CD8-positive, alpha-beta memory T cell (primary cell): ENCODE measurements around the gene ASCC3. TPM values are rescaled to one million over a fixed set of nuclear protein-coding genes. Genes with fewer than 3 reads are reported as not detected.

Experiments
- CTCF ChIA-PET: fragments of 350-600 bp; sonication (Branson Sonifier 250); formaldehyde crosslinking; loops from one replicate; lab custom pipeline; 2021; ENCODE audit warnings: antibody characterized with exemption; lab: Charles Lee
- POLR2A ChIA-PET: fragments of 350-600 bp; sonication (Branson Sonifier 250); formaldehyde crosslinking; loops from one replicate; lab custom pipeline; 2021; ENCODE audit warnings: antibody characterized with exemption; lab: Charles Lee
- DNase-seq, 5 donors: peaks; one replicate each; pipeline versions ENCODE4 v3.0.0 to v3.0.0-alpha.2; 2020 to 2022; ENCODE audit warnings: mixed read lengths in 1 of 5
- H3K27ac ChIP-seq: one replicate; pipeline ENCODE4 v1.7.0; 2013; ENCODE audit warnings: low read depth, mild to moderate bottlenecking, low read length, moderate library complexity
- H3K27me3 ChIP-seq: 2 replicates; pipeline ENCODE4 v1.7.0; 2013; ENCODE audit warnings: low read length, mild to moderate bottlenecking; ENCODE audit not compliant: insufficient read depth, poor library complexity, severe bottlenecking
- H3K36me3 ChIP-seq: 2 replicates; pipeline ENCODE4 v1.7.0; 2013; ENCODE audit warnings: mild to moderate bottlenecking, low read length, moderate library complexity; ENCODE audit not compliant: insufficient read depth
- H3K4me1 ChIP-seq: 2 replicates; pipeline ENCODE4 v1.7.0; 2013; ENCODE audit warnings: mild to moderate bottlenecking, low read length, moderate library complexity; ENCODE audit not compliant: insufficient read depth
- H3K4me3 ChIP-seq: 2 replicates; pipeline ENCODE4 v1.7.0; 2013; ENCODE audit warnings: mild to moderate bottlenecking, low read length
- H3K9me3 ChIP-seq: 2 replicates; pipeline ENCODE4 v1.7.0; 2013; ENCODE audit warnings: mild to moderate bottlenecking, low read length
- H3K27ac Mint-ChIP-seq, 8 donors: one replicate each; pipeline ENCODE4 v1.8.0; 2020 to 2021; ENCODE audit warnings: mixed read lengths in 8 of 8, mild to moderate bottlenecking in 6 of 8, inconsistent platforms in 3 of 8, moderate library complexity in 3 of 8
- H3K27me3 Mint-ChIP-seq, 2 donors: one replicate each; pipeline ENCODE4 v1.8.0; 2020 to 2021; ENCODE audit warnings: mixed read lengths in 2 of 2, mild to moderate bottlenecking in 1 of 2, moderate library complexity in 1 of 2
- H3K36me3 Mint-ChIP-seq, 3 donors: one replicate each; pipeline ENCODE4 v1.8.0; 2020 to 2021; ENCODE audit warnings: mixed read lengths in 3 of 3, inconsistent platforms in 1 of 3, mild to moderate bottlenecking in 1 of 3
- H3K4me1 Mint-ChIP-seq, 3 donors: one replicate each; pipeline ENCODE4 v1.8.0; 2020 to 2021; ENCODE audit warnings: mixed read lengths in 3 of 3, inconsistent platforms in 1 of 3, mild to moderate bottlenecking in 1 of 3
- H3K4me3 Mint-ChIP-seq, 7 donors: one replicate each; pipeline ENCODE4 v1.8.0; 2020 to 2021; ENCODE audit warnings: mixed read lengths in 7 of 7, mild to moderate bottlenecking in 6 of 7, moderate library complexity in 4 of 7, inconsistent platforms in 2 of 7
- H3K9me3 Mint-ChIP-seq, 5 donors: one replicate each; pipeline ENCODE4 v1.8.0; 2020 to 2022; ENCODE audit warnings: mixed read lengths in 5 of 5, mild to moderate bottlenecking in 3 of 5, moderate library complexity in 2 of 5, inconsistent platforms in 1 of 5
- polyA plus RNA-seq: library from polyadenylated mRNA; unstranded; fragments of 300-500 nt; fragmentation: Illumina TruSeq; gene quantifications from one replicate; pipeline ENCODE4 v1.2.3, GENCODE V29; 2021
- total RNA-seq, 2 experiments: library from RNA; stranded (reverse); gene quantifications; one replicate each; pipeline ENCODE4 v1.2.3, GENCODE V29; 2021

The ASCC3 gene
- total and polyA plus RNA-seq, 3 experiments from 2014 or later = 26.8 to 65.1 (median 64.0) TPM

- POLR2A ChIA-PET = no interaction called here
- H3K4me3 Mint-ChIP-seq = peak overlapping the region in 5 of 7 donors; percentile 27 to 69 (median 51)
- no peaks in the 10 kb centered on the region for H3K9me3 ChIP-seq
- H3K27me3 Mint-ChIP-seq = peaks cover 87 to 92% of the 10 kb centered on the region in 2 donors
- H3K4me1 ChIP-seq = no peaks in the 10 kb centered on the region
- CTCF ChIA-PET = interaction anchor here (0.9 kb wide), 1 partner anchor 8 kb away, joined by 3 read pairs; no protein-coding TSS in a partner anchor
- no peaks in the 10 kb centered on the region for H3K36me3 ChIP-seq
- peak overlapping the region in 2 of 8 donors; percentile 71 to 84 for H3K27ac Mint-ChIP-seq
- DNase-seq = no peak
- peaks cover 25 to 53% (median 38%) of the 10 kb centered on the region in 5 donors for H3K9me3 Mint-ChIP-seq
- no peak overlapping the region for H3K4me3 ChIP-seq
- peaks cover 81% of the 10 kb centered on the region for H3K27me3 ChIP-seq
- H3K36me3 Mint-ChIP-seq = peaks cover 0 to 12% (median 1%) of the 10 kb centered on the region in 3 donors
- H3K27ac ChIP-seq = no peak overlapping the region
- H3K4me1 Mint-ChIP-seq = peaks cover 22 to 36% (median 25%) of the 10 kb centered on the region in 3 donors
These were observed 415.3 kb downstream of the ASCC3 start for GRCh38 chr6:100465701-100466409.

GRCh38 chr6:100464903-100465700 is 416.0 kb downstream of the ASCC3 start, which contains the start of gene SIM1:
Gene SIM1 (minus strand): TSS chr6:100464921. CDS start chr6:100463468, 1,453 bp downstream.
- H3K4me3 Mint-ChIP-seq = peak within 1 kb of the TSS; percentile 27 to 69 (median 51)
- Histone ChIP-seq H3K36me3 (no peaks in the 10 kb centered on the region), H3K9me3 (no peaks in the 10 kb centered on the region), H3K27ac (no peak within 1 kb of the TSS), H3K4me1 (no peaks in the 10 kb centered on the region), H3K4me3 (no peak within 1 kb of the TSS), H3K27me3 (peaks cover 80% of the 10 kb centered on the region)
- POLR2A ChIA-PET = no interaction called here
- H3K9me3 Mint-ChIP-seq = peaks cover 25 to 56% (median 42%) of the 10 kb centered on the region in 5 donors
- H3K4me1 Mint-ChIP-seq = peaks cover 22 to 36% (median 28%) of the 10 kb centered on the region in 3 donors
- CTCF ChIA-PET = interaction anchor here (0.9 kb wide), 1 partner anchor 9 kb away, joined by 3 read pairs; no protein-coding TSS in a partner anchor
- peaks cover 0 to 12% (median 1%) of the 10 kb centered on the region in 3 donors for H3K36me3 Mint-ChIP-seq
- peaks cover 81 to 89% of the 10 kb centered on the region in 2 donors for H3K27me3 Mint-ChIP-seq
- no peak for DNase-seq
- H3K27ac Mint-ChIP-seq = peak within 1 kb of the TSS in 2 of 8 donors; percentile 71 to 84

- Histone ChIP-seq H3K27me3 (peaks cover 78% of the 10 kb centered on the region), H3K27ac (no peak overlapping the region), H3K9me3 (no peaks in the 10 kb centered on the region), H3K4me3 (no peak overlapping the region), H3K4me1 (no peaks in the 10 kb centered on the region), H3K36me3 (no peaks in the 10 kb centered on the region)
- Mint-ChIP-seq H3K36me3 (peaks cover 0 to 13% (median 1%) of the 10 kb centered on the region in 3 donors), H3K27me3 (peaks cover 74 to 89% of the 10 kb centered on the region in 2 donors), H3K4me1 (peaks cover 22 to 36% (median 28%) of the 10 kb centered on the region in 3 donors), H3K27ac (no peak overlapping the region), H3K9me3 (peaks cover 33 to 64% (median 49%) of the 10 kb centered on the region in 5 donors), H3K4me3 (no peak overlapping the region)
- ChIA-PET POLR2A (no interaction called here), CTCF (no interaction called here)
- no peak for DNase-seq
These were observed 416.8 kb downstream of the ASCC3 start for GRCh38 chr6:100464162-100464851.

- CTCF ChIA-PET = no interaction called here
- no peaks in the 10 kb centered on the region for H3K36me3 ChIP-seq
- no peak overlapping the region for H3K27ac ChIP-seq
- no peak for DNase-seq
- peaks cover 69 to 93% of the 10 kb centered on the region in 2 donors for H3K27me3 Mint-ChIP-seq
- H3K9me3 ChIP-seq = no peaks in the 10 kb centered on the region
- no peak overlapping the region for H3K4me3 ChIP-seq
- peak overlapping the region in 4 of 7 donors; percentile 4 to 35 (median 18) for H3K4me3 Mint-ChIP-seq
- H3K4me1 ChIP-seq = no peaks in the 10 kb centered on the region
- H3K27me3 ChIP-seq = peaks cover 80% of the 10 kb centered on the region
- peaks cover 22 to 36% (median 28%) of the 10 kb centered on the region in 3 donors for H3K4me1 Mint-ChIP-seq
- peaks cover 0 to 16% (median 1%) of the 10 kb centered on the region in 3 donors for H3K36me3 Mint-ChIP-seq
- H3K9me3 Mint-ChIP-seq = peaks cover 39 to 70% (median 55%) of the 10 kb centered on the region in 5 donors
- peak overlapping the region in 2 of 8 donors; percentile 59 to 68 for H3K27ac Mint-ChIP-seq
- POLR2A ChIA-PET = no interaction called here
These were observed 417.4 kb downstream of the ASCC3 start for GRCh38 chr6:100463630-100464161.

- Histone ChIP-seq H3K27ac (no peak overlapping the region), H3K9me3 (no peaks in the 10 kb centered on the region), H3K27me3 (peaks cover 84% of the 10 kb centered on the region), H3K4me3 (no peak overlapping the region), H3K4me1 (no peaks in the 10 kb centered on the region), H3K36me3 (no peaks in the 10 kb centered on the region)
- POLR2A ChIA-PET = no interaction called here
- Mint-ChIP-seq H3K9me3 (peaks cover 41 to 68% (median 53%) of the 10 kb centered on the region in 5 donors), H3K36me3 (peaks cover 0 to 14% (median 1%) of the 10 kb centered on the region in 3 donors), H3K27me3 (peaks cover 61 to 95% of the 10 kb centered on the region in 2 donors), H3K27ac (peak overlapping the region in 3 of 8 donors; percentile 58 to 68 (median 59)), H3K4me1 (peaks cover 20 to 35% (median 26%) of the 10 kb centered on the region in 3 donors), H3K4me3 (peak overlapping the region in 3 of 7 donors; percentile 4 to 28 (median 9))
- CTCF ChIA-PET = interaction anchor here (1.3 kb wide), 1 partner anchor 11 kb away, joined by 3 read pairs; no protein-coding TSS in a partner anchor
- DNase-seq = no peak
These were observed 418.2 kb downstream of the ASCC3 start for GRCh38 chr6:100462706-100463629.

GRCh38 chr6:100461917-100462705 is 419.0 kb downstream of the ASCC3 start:
- H3K4me1 Mint-ChIP-seq = peaks cover 19 to 31% (median 23%) of the 10 kb centered on the region in 3 donors
- H3K4me1 ChIP-seq = no peaks in the 10 kb centered on the region

More at GRCh38 chr6:100461917-100462705, 419.0 kb downstream of the ASCC3 start:
- Mint-ChIP-seq H3K36me3 (peaks cover 0 to 13% (median 1%) of the 10 kb centered on the region in 3 donors), H3K27me3 (peaks cover 53 to 95% of the 10 kb centered on the region in 2 donors), H3K27ac (peak overlapping the region in 1 of 8 donors; percentile 68), H3K9me3 (peaks cover 41 to 65% (median 50%) of the 10 kb centered on the region in 5 donors), H3K4me3 (peak overlapping the region in 2 of 7 donors; percentile 29 to 52)
- no peaks in the 10 kb centered on the region for H3K36me3 ChIP-seq
- no peak overlapping the region for H3K27ac ChIP-seq
- DNase-seq = no peak
- CTCF ChIA-PET = interaction anchor here (1.3 kb wide), 1 partner anchor 10 kb away, joined by 3 read pairs; no protein-coding TSS in a partner anchor
- POLR2A ChIA-PET = no interaction called here
- no peak overlapping the region for H3K4me3 ChIP-seq
- peaks cover 84% of the 10 kb centered on the region for H3K27me3 ChIP-seq
- H3K9me3 ChIP-seq = no peaks in the 10 kb centered on the region
